GM19372 (cell line): Measurements from ENCODE around the gene APOBEC3A.
"Not testable (repeated sequence)": the region's sequence is repeated elsewhere in the genome, so short reads cannot be mapped to it uniquely, and the experiment has no call there.

ENCODE experiments used
- ATAC-seq: cut with Tn5 transposase; IDR thresholded peaks from one replicate; pipeline ENCODE4 v1.9.1; 2021; ENCODE audit warnings: mild to moderate bottlenecking, low read depth, moderate library complexity; ENCODE audit not compliant: unreplicated experiment

The APOBEC3A gene

GRCh38 chr22:38957808-38958650 lies 620 bp downstream of the APOBEC3A start:
- ATAC-seq: no peak

GRCh38 chr22:38958651-38958943 lies 1.2 kb downstream of the APOBEC3A start:
- not testable (repeated sequence) for ATAC-seq

- ATAC-seq: no peak
Observed at GRCh38 chr22:38959590-38959989, 2.2 kb downstream of the APOBEC3A start.

GRCh38 chr22:38960673-38961072 lies 3.3 kb downstream of the APOBEC3A start:
- not testable (repeated sequence) for ATAC-seq

GRCh38 chr22:38963291-38963738 lies 5.9 kb downstream of the APOBEC3A start:
- not testable (repeated sequence) for ATAC-seq

GRCh38 chr22:38963872-38964271 lies 6.5 kb downstream of the APOBEC3A start:
- ATAC-seq: no peak

GRCh38 chr22:38964306-38964705 lies 6.9 kb downstream of the APOBEC3A start:
- no peak for ATAC-seq

- ATAC-seq: no peak
Observed at GRCh38 chr22:38964989-38965388, 7.6 kb downstream of the APOBEC3A start.

- ATAC-seq: no peak
Observed at GRCh38 chr22:38965614-38966379, 8.4 kb downstream of the APOBEC3A start.

- ATAC-seq: no peak
Observed at GRCh38 chr22:38966380-38966702, 8.9 kb downstream of the APOBEC3A start.

GRCh38 chr22:38966942-38967341 lies 9.5 kb downstream of the APOBEC3A start:
- ATAC-seq: no peak

GRCh38 chr22:38967451-38968450 lies 10.3 kb downstream of the APOBEC3A start:
- no peak for ATAC-seq

GRCh38 chr22:38968801-38969200 lies 11.4 kb downstream of the APOBEC3A start:
- no peak for ATAC-seq

GRCh38 chr22:38970551-38970950 lies 13.1 kb downstream of the APOBEC3A start:
- no peak for ATAC-seq

GRCh38 chr22:38971202-38971601 lies 13.8 kb downstream of the APOBEC3A start:
- ATAC-seq: no peak

GRCh38 chr22:38971791-38972190 lies 14.4 kb downstream of the APOBEC3A start:
- ATAC-seq: no peak

GRCh38 chr22:38972558-38972957 lies 15.1 kb downstream of the APOBEC3A start:
- ATAC-seq: no peak

- no peak for ATAC-seq
Observed at GRCh38 chr22:38973289-38974169, 16.1 kb downstream of the APOBEC3A start.

- no peak for ATAC-seq
Observed at GRCh38 chr22:38974170-38974825, 16.9 kb downstream of the APOBEC3A start.
